ENCODE results near the gene PARP9. TPM values are rescaled to one million over a fixed set of nuclear protein-coding genes. Genes with fewer than 3 reads are reported as not detected.

The PARP9 gene
- total RNA-seq, 2 experiments from 2014 or later, result 0.57 to 1.4 TPM

- POLR2A ChIA-PET, result no interaction called here
- TF ChIP-seq EZH2phosphoT487 (IDR thresholded peaks at IDR 0.05; ENCODE audit: borderline replicate concordance, low read depth, low read length) (no peak), CTCF (conservative IDR thresholded peaks at IDR 0.05; ENCODE audit: low read length) (no peak)
- H2AFZ ChIP-seq (ENCODE audit: low read length), result no peak overlapping the region
- H3K27ac ChIP-seq (ENCODE audit: low read depth, low read length, poor library complexity, severe bottlenecking), result no peak overlapping the region
- H3K79me2 ChIP-seq (ENCODE audit: insufficient read depth, low read depth, low read length), result no peaks in the 10 kb centered on the region
- H3K4me1 ChIP-seq (ENCODE audit: insufficient read depth, low read length, poor library complexity, severe bottlenecking), result no peaks in the 10 kb centered on the region
- DNase-seq (ENCODE audit: low spot score), result no peak
- no peak overlapping the region for H3K4me2 ChIP-seq (ENCODE audit: low read length)
- intact Hi-C loops (cut with micrococcal nuclease; ENCODE audit: unreplicated experiment), result no loop called here
- no peaks in the 10 kb centered on the region for H4K20me1 ChIP-seq (ENCODE audit: insufficient read depth, low read length)
- H3K4me3 ChIP-seq (ENCODE audit: low read depth, low read length, poor library complexity, severe bottlenecking), result no peak overlapping the region
- CTCF ChIA-PET (ENCODE audit: unreplicated experiment), result no interaction called here
- no peaks in the 10 kb centered on the region for H3K36me3 ChIP-seq (ENCODE audit: insufficient read depth, low read length)
- H3K9me3 ChIP-seq (ENCODE audit: low read length), result no peaks in the 10 kb centered on the region
- H3K9me2 ChIP-seq (ENCODE audit: insufficient read depth, low read length), result no peaks in the 10 kb centered on the region
- BruUV-seq (replicated peaks), result no TSS peak
Measured at GRCh38 chr3:122603056-122603455, 39.0 kb upstream of the PARP9 start.

- intact Hi-C loops (cut with micrococcal nuclease; ENCODE audit: unreplicated experiment), result no loop called here
- H3K36me3 ChIP-seq (ENCODE audit: insufficient read depth, low read length), result no peaks in the 10 kb centered on the region
- no peaks in the 10 kb centered on the region for H3K9me3 ChIP-seq (ENCODE audit: low read length)
- H3K27ac ChIP-seq (ENCODE audit: low read depth, low read length, poor library complexity, severe bottlenecking), result no peak overlapping the region
- no peaks in the 10 kb centered on the region for H3K4me1 ChIP-seq (ENCODE audit: insufficient read depth, low read length, poor library complexity, severe bottlenecking)
- ChIA-PET CTCF (ENCODE audit: unreplicated experiment) (no interaction called here), POLR2A (interaction anchor here (1.0 kb wide), 1 partner anchor 39 kb away, joined by 3 read pairs; no protein-coding TSS in a partner anchor)
- H4K20me1 ChIP-seq (ENCODE audit: insufficient read depth, low read length), result no peaks in the 10 kb centered on the region
- no peak overlapping the region for H2AFZ ChIP-seq (ENCODE audit: low read length)
- no peak for TF ChIP-seq EZH2phosphoT487 (IDR thresholded peaks at IDR 0.05; ENCODE audit: borderline replicate concordance, low read depth, low read length)
- TF ChIP-seq CTCF (conservative IDR thresholded peaks at IDR 0.05; ENCODE audit: low read length), result no peak
- no peak for DNase-seq (ENCODE audit: low spot score)
- H3K9me2 ChIP-seq (ENCODE audit: insufficient read depth, low read length), result no peaks in the 10 kb centered on the region
- H3K4me2 ChIP-seq (ENCODE audit: low read length), result no peak overlapping the region
- no TSS peak for BruUV-seq (replicated peaks)
- no peak overlapping the region for H3K4me3 ChIP-seq (ENCODE audit: low read depth, low read length, poor library complexity, severe bottlenecking)
- H3K79me2 ChIP-seq (ENCODE audit: insufficient read depth, low read depth, low read length), result no peaks in the 10 kb centered on the region
Measured at GRCh38 chr3:122602011-122602710, 38.1 kb upstream of the PARP9 start.

GRCh38 chr3:122598556-122598955, 34.5 kb upstream of the PARP9 start:
- Histone ChIP-seq H3K36me3 (ENCODE audit: insufficient read depth, low read length) (no peaks in the 10 kb centered on the region), H3K79me2 (ENCODE audit: insufficient read depth, low read depth, low read length) (no peaks in the 10 kb centered on the region), H3K4me2 (ENCODE audit: low read length) (no peak overlapping the region), H2AFZ (ENCODE audit: low read length) (no peak overlapping the region), H3K4me1 (ENCODE audit: insufficient read depth, low read length, poor library complexity, severe bottlenecking) (no peaks in the 10 kb centered on the region), H3K9me2 (ENCODE audit: insufficient read depth, low read length) (no peaks in the 10 kb centered on the region), H3K4me3 (ENCODE audit: low read depth, low read length, poor library complexity, severe bottlenecking) (no peak overlapping the region), H3K9me3 (ENCODE audit: low read length) (no peaks in the 10 kb centered on the region), H3K27ac (ENCODE audit: low read depth, low read length, poor library complexity, severe bottlenecking) (no peak overlapping the region), H4K20me1 (ENCODE audit: insufficient read depth, low read length) (no peaks in the 10 kb centered on the region)
- CTCF ChIA-PET (ENCODE audit: unreplicated experiment), result no interaction called here
- no TSS peak for BruUV-seq (replicated peaks)
- no peak for TF ChIP-seq EZH2phosphoT487 (IDR thresholded peaks at IDR 0.05; ENCODE audit: borderline replicate concordance, low read depth, low read length)
- TF ChIP-seq CTCF (conservative IDR thresholded peaks at IDR 0.05; ENCODE audit: low read length), result no peak
- intact Hi-C loops (cut with micrococcal nuclease; ENCODE audit: unreplicated experiment), result no loop called here
- POLR2A ChIA-PET, result interaction anchor here (0.7 kb wide), 1 partner anchor 81 kb away, joined by 3 read pairs; no protein-coding TSS in a partner anchor
- DNase-seq (ENCODE audit: low spot score), result no peak

Measured in OCI-LY7 (cell line).